Hepatocyte (in vitro differentiated cells): ENCODE data around the gene TEX19. TPM values are rescaled to one million over a fixed set of nuclear protein-coding genes. Genes with fewer than 3 reads are reported as not detected.

Experiments
- DNase-seq: peaks from one replicate; pipeline ENCODE4 v3.0.0-alpha.2; 2016; ENCODE audit warnings: low spot score
- H2AFZ ChIP-seq: fragments of 200-600 bp; sonication (generic); 2 replicates; pipeline ENCODE4 v1.6.0; 2016; ENCODE audit warnings: antibody characterized with exemption, mild to moderate bottlenecking
- H3K27ac ChIP-seq: fragments of 200-600 bp; sonication (generic); 2 replicates; pipeline ENCODE4 v1.5.1; 2016; ENCODE audit warnings: mild to moderate bottlenecking
- H3K27me3 ChIP-seq: fragments of 200-600 bp; sonication (generic); 2 replicates; pipeline ENCODE4 v1.6.1; 2016
- H3K36me3 ChIP-seq: fragments of 200-600 bp; sonication (generic); replicated peaks from 2 replicates; pipeline ENCODE4 v1.5.1; 2016; ENCODE audit warnings: low read depth; ENCODE audit not compliant: insufficient read depth
- H3K4me1 ChIP-seq: fragments of 200-600 bp; sonication (generic); 2 replicates; pipeline ENCODE4 v1.5.1; 2016; ENCODE audit warnings: mild to moderate bottlenecking, moderate library complexity; ENCODE audit not compliant: insufficient read depth
- H3K4me2 ChIP-seq: fragments of 200-600 bp; sonication (generic); 2 replicates; pipeline ENCODE4 v1.6.0; 2016
- H3K4me3 ChIP-seq: fragments of 200-600 bp; sonication (generic); 2 replicates; pipeline ENCODE4 v1.5.1; 2016; ENCODE audit warnings: mild to moderate bottlenecking
- H3K79me2 ChIP-seq: fragments of 200-600 bp; sonication (generic); 2 replicates; pipeline ENCODE4 v1.6.0; 2017; ENCODE audit warnings: mild to moderate bottlenecking
- H3K9me2 ChIP-seq: fragments of 200-600 bp; sonication (generic); replicated peaks from 2 replicates; pipeline ENCODE4 v1.6.0; 2017; ENCODE audit warnings: mild to moderate bottlenecking; ENCODE audit not compliant: insufficient read depth
- H3K9me3 ChIP-seq: fragments of 200-600 bp; sonication (generic); 2 replicates; pipeline ENCODE4 v1.5.1; 2016; ENCODE audit warnings: low read depth, mild to moderate bottlenecking
- H4K20me1 ChIP-seq: fragments of 200-600 bp; sonication (generic); 2 replicates; pipeline ENCODE4 v1.6.0; 2016; ENCODE audit warnings: mild to moderate bottlenecking; ENCODE audit not compliant: insufficient read depth, poor library complexity, severe bottlenecking
- CTCF ChIP-seq: fragments of 200-600 bp; sonication (generic); IDR thresholded peaks from 2 replicates; pipeline ENCODE4 v1.5.1; 2016; ENCODE audit warnings: antibody characterized with exemption, mild to moderate bottlenecking; ENCODE audit not compliant: poor library complexity
- EZH2 ChIP-seq: fragments of 200-600 bp; sonication (generic); IDR thresholded peaks from 2 replicates; pipeline ENCODE4 v1.6.1; 2016; ENCODE audit warnings: antibody characterized with exemption, mild to moderate bottlenecking, borderline replicate concordance
- EZH2phosphoT487 ChIP-seq: fragments of 200-600 bp; sonication (generic); IDR thresholded peaks from one replicate; pipeline ENCODE4 v1.6.1; 2018; ENCODE audit warnings: antibody characterized with exemption, mild to moderate bottlenecking, low read depth, moderate library complexity; ENCODE audit not compliant: unreplicated experiment, severe bottlenecking
- WGBS: methylation state at CpG from one replicate; pipeline ENCODE4 v1.1.6; 2016; ENCODE audit warnings: low lambda C conversion rate; ENCODE audit errors: missing lambda C conversion rate; 5-methylcytosine and 5-hydroxymethylcytosine counted together
- polyA plus RNA-seq: library from polyadenylated mRNA; unstranded; fragments of >200 nt; fragmentation: Nextera tagmentation; extraction: Ambion mirVana; gene quantifications from 2 replicates; pipeline ENCODE4 v1.2.1, GENCODE V29; 2016
- total RNA-seq: library from RNA; depleted of rRNA; stranded (reverse); fragments of >200 nt; gene quantifications from 2 replicates; pipeline ENCODE4 v1.2.3, GENCODE V29; 2014

TEX19 gene
- total and polyA plus RNA-seq, 2 experiments from 2014 or later: not detected

- DNase-seq: no peak
- Histone ChIP-seq H3K4me3 (no peak overlapping the region), H3K9me3 (no peaks in the 10 kb centered on the region), H3K27me3 (no peaks in the 10 kb centered on the region), H4K20me1 (no peaks in the 10 kb centered on the region), H3K27ac (no peak overlapping the region), H3K36me3 (no peaks in the 10 kb centered on the region), H3K9me2 (no peaks in the 10 kb centered on the region), H3K4me2 (no peak overlapping the region), H3K79me2 (no peaks in the 10 kb centered on the region), H3K4me1 (peaks cover 9% of the 10 kb centered on the region), H2AFZ (no peak overlapping the region)
- 92% methylated on average over 12 of the region's 14 CpGs for WGBS
- TF ChIP-seq EZH2 (no peak), CTCF (no peak), EZH2phosphoT487 (no peak)
Measured at GRCh38 chr17:82405051-82405450, 46.0 kb downstream of the TEX19 start.

- H3K4me1 ChIP-seq: no peaks in the 10 kb centered on the region
- DNase-seq: no peak
- TF ChIP-seq CTCF (no peak), EZH2phosphoT487 (no peak), EZH2 (no peak)
- H3K79me2 ChIP-seq: no peaks in the 10 kb centered on the region
- no peak overlapping the region for H3K4me3 ChIP-seq
- H3K9me3 ChIP-seq: no peaks in the 10 kb centered on the region
- no peaks in the 10 kb centered on the region for H3K9me2 ChIP-seq
- no peak overlapping the region for H3K27ac ChIP-seq
- WGBS: 97% methylated on average over 14 of the region's 14 CpGs
- H2AFZ ChIP-seq: no peak overlapping the region
- no peaks in the 10 kb centered on the region for H3K27me3 ChIP-seq
- H4K20me1 ChIP-seq: no peaks in the 10 kb centered on the region
- no peaks in the 10 kb centered on the region for H3K36me3 ChIP-seq
- H3K4me2 ChIP-seq: no peak overlapping the region
Measured at GRCh38 chr17:82406131-82406671, 47.2 kb downstream of the TEX19 start.

GRCh38 chr17:82407255-82407654, 48.2 kb downstream of the TEX19 start:
- H3K4me1 ChIP-seq: no peaks in the 10 kb centered on the region
- no peaks in the 10 kb centered on the region for H3K9me2 ChIP-seq
- no peak overlapping the region for H3K27ac ChIP-seq
- no peaks in the 10 kb centered on the region for H3K27me3 ChIP-seq
- WGBS: 91% methylated on average over 13 of the region's 13 CpGs
- no peaks in the 10 kb centered on the region for H4K20me1 ChIP-seq
- no peak overlapping the region for H2AFZ ChIP-seq
- no peak for DNase-seq
- no peaks in the 10 kb centered on the region for H3K36me3 ChIP-seq
- TF ChIP-seq EZH2: no peak
- TF ChIP-seq EZH2phosphoT487: no peak
- H3K4me2 ChIP-seq: no peak overlapping the region
- H3K4me3 ChIP-seq: no peak overlapping the region
- no peaks in the 10 kb centered on the region for H3K9me3 ChIP-seq
- no peaks in the 10 kb centered on the region for H3K79me2 ChIP-seq

DNA sequence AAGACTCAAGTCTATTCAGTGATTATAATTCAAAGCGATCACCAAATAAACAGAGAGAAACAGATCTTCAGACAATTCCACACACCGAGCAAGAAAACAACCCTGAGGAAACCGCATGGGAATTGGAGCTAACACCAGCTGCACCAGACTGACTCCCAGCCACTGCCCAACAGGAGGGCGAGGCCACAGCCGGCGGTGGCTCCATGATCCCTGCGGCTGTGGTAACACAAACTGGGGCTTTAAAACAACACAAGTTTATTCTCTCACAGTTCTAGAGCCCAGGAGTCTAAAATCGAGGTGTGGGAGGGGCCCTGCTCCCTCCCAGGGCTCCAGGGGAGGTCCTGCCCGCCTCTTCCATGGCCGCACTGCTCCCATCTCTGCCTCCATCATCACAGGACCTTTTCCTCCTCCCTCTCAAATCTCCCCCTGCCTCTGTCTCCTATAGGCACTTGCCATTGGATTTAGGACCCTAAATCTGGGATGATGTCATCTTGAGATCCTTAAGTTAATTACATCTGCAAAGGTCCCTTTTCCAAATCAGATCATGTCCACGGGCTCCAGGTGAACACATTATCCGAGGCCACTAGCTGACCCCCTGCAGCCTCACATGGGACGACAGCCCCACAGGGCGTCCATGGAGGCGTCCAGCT, 49.4 kb downstream of the TEX19 start:
- no peaks in the 10 kb centered on the region for H3K9me2 ChIP-seq
- no peak overlapping the region for H2AFZ ChIP-seq
- no peaks in the 10 kb centered on the region for H3K79me2 ChIP-seq
- H3K4me2 ChIP-seq: no peak overlapping the region
- H3K27me3 ChIP-seq: no peaks in the 10 kb centered on the region
- WGBS: 95% methylated on average over 15 of the region's 15 CpGs
- no peak for DNase-seq
- no peaks in the 10 kb centered on the region for H4K20me1 ChIP-seq
- H3K4me3 ChIP-seq: no peak overlapping the region
- no peaks in the 10 kb centered on the region for H3K4me1 ChIP-seq
- no peaks in the 10 kb centered on the region for H3K9me3 ChIP-seq
- H3K27ac ChIP-seq: no peak overlapping the region
- no peak for TF ChIP-seq EZH2phosphoT487
- no peak for TF ChIP-seq CTCF
- no peak for TF ChIP-seq EZH2
- no peaks in the 10 kb centered on the region for H3K36me3 ChIP-seq
